Small intestine (tissue), 7 donors: ENCODE measurements around the gene JAG2. TPM values are rescaled to one million over a fixed set of nuclear protein-coding genes. Genes with fewer than 3 reads are reported as not detected.
A peak's percentile ranks its signal among the peaks of the same experiment; 100 is the strongest.

Source experiments
- DNase-seq, 2 donors: peaks; one replicate each; pipeline versions ENCODE4 v3.0.0 to v3.0.0-alpha.2; 2013
- FAIRE-seq: peaks from 2 replicates; lab custom pipeline; 2012; peaks lifted over from hg19 to GRCh38; lab: Jason Lieb, UNC
- H3K27ac ChIP-seq, 3 donors: one replicate each; pipeline ENCODE4 v1.5.1; 2013; ENCODE audit warnings: low read length in 2 of 3, mild to moderate bottlenecking in 2 of 3, control low read depth in 1 of 3, inconsistent platforms in 1 of 3, low read depth in 1 of 3, moderate library complexity in 1 of 3
- H3K27me3 ChIP-seq, 3 donors: one replicate each; pipeline ENCODE4 v1.6.1; 2013; ENCODE audit warnings: low read length in 3 of 3, inconsistent platforms in 1 of 3; ENCODE audit not compliant: control insufficient read depth in 3 of 3, insufficient read depth in 3 of 3
- H3K36me3 ChIP-seq, 3 donors: one replicate each; pipeline ENCODE4 v1.6.1; 2013; ENCODE audit warnings: low read length in 3 of 3, inconsistent platforms in 1 of 3, low read depth in 1 of 3, mild to moderate bottlenecking in 1 of 3, moderate library complexity in 1 of 3; ENCODE audit not compliant: control insufficient read depth in 3 of 3, insufficient read depth in 2 of 3
- H3K4me1 ChIP-seq, 3 donors: one replicate each; pipeline ENCODE4 v1.6.1; 2013; ENCODE audit warnings: low read length in 2 of 3, inconsistent platforms in 1 of 3, low read depth in 1 of 3, mild to moderate bottlenecking in 1 of 3, moderate library complexity in 1 of 3; ENCODE audit not compliant: control insufficient read depth in 3 of 3, insufficient read depth in 2 of 3
- H3K4me3 ChIP-seq, 3 donors: one replicate each; pipeline ENCODE4 v1.5.1; 2013; ENCODE audit warnings: low read length in 3 of 3, control low read depth in 1 of 3, inconsistent platforms in 1 of 3, low read depth in 1 of 3, mild to moderate bottlenecking in 1 of 3, moderate library complexity in 1 of 3
- H3K9me3 ChIP-seq, 2 donors: one replicate each; pipeline ENCODE4 v1.6.1; 2013; ENCODE audit warnings: low read depth in 1 of 2, low read length in 1 of 2; ENCODE audit not compliant: control insufficient read depth in 2 of 2, insufficient read depth in 1 of 2
- WGBS, 3 donors: extraction: QIAGEN DNeasy Blood & Tissue Kit; methylation state at CpG; one replicate each; pipeline ENCODE4 v1.1.7; 2013; 5-methylcytosine and 5-hydroxymethylcytosine counted together
- polyA plus RNA-seq, 4 donors: library from polyadenylated mRNA; stranded (reverse) in 3 of 4; unstranded in 1 of 4; fragments of 200-250 nt in 3 of 4; fragments of 120-200 nt in 1 of 4; gene quantifications; one replicate each; pipeline versions ENCODE4 v1.2.1 to v1.2.3, GENCODE V29; 2013
- donor health status: healthy with polysubstance abuse.
- donor health status: control.
- donor health status: control.
- donor health status: Bipolar disorder and iron deficiency.
- donor health status: healthy.

The JAG2 gene
- polyA plus RNA-seq, 4 donors: 2.0 to 15.1 (median 4.8) TPM

DNA sequence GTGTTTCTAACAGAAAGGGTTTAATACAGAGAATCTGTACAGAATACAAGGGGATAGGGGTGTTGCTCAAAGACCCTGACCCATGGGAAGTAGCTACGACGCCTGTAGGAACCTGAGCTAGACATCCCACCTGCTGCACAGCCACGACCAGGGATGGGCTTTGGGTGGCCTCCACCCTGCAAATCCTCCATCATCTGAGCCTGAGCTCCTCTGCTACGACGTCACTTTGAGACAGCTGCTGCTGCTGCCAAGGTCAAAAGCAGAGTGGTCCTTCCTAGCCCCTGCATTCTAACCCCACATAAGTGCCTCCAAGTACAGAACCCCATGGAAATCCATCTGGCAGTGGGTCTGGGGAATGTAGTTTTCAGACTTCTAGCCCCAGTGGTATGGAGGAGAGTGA, 43.8 kb downstream of the JAG2 start:
- Histone ChIP-seq H3K27ac (peak overlapping the region in 2 of 3 donors; percentile 25 to 47), H3K27me3 (peaks cover 0 to 2% (median 0%) of the 10 kb centered on the region in 3 donors)
- DNase-seq: no peak

GRCh38 chr14:105123981-105124765, 44.4 kb downstream of the JAG2 start:
- peak overlapping the region in 2 of 3 donors; percentile 25 to 47 for H3K27ac ChIP-seq
- peaks cover 2 to 21% of the 10 kb centered on the region in 2 donors for H3K9me3 ChIP-seq
- no peak for FAIRE-seq
- DNase-seq: peak; percentile 82 to 92
- WGBS, 3 donors: 12 to 36% (median 25%) methylated on average over 17 of the region's 17 CpGs
- H3K36me3 ChIP-seq: no peaks in the 10 kb centered on the region
- H3K4me1 ChIP-seq: peaks cover 0 to 13% (median 6%) of the 10 kb centered on the region in 3 donors
- peaks cover 0 to 2% (median 0%) of the 10 kb centered on the region in 3 donors for H3K27me3 ChIP-seq
- H3K4me3 ChIP-seq: no peak overlapping the region

More for the DNA sequence above, 43.8 kb downstream of the JAG2 start:
- peaks cover 0 to 13% (median 6%) of the 10 kb centered on the region in 3 donors for H3K4me1 ChIP-seq
- no peaks in the 10 kb centered on the region for H3K36me3 ChIP-seq
- no peak overlapping the region for H3K4me3 ChIP-seq
- 14 to 39% (median 20%) methylated on average over 5 of the region's 5 CpGs for WGBS, 3 donors
- peaks cover 2 to 21% of the 10 kb centered on the region in 2 donors for H3K9me3 ChIP-seq
- no peak for FAIRE-seq

DNA sequence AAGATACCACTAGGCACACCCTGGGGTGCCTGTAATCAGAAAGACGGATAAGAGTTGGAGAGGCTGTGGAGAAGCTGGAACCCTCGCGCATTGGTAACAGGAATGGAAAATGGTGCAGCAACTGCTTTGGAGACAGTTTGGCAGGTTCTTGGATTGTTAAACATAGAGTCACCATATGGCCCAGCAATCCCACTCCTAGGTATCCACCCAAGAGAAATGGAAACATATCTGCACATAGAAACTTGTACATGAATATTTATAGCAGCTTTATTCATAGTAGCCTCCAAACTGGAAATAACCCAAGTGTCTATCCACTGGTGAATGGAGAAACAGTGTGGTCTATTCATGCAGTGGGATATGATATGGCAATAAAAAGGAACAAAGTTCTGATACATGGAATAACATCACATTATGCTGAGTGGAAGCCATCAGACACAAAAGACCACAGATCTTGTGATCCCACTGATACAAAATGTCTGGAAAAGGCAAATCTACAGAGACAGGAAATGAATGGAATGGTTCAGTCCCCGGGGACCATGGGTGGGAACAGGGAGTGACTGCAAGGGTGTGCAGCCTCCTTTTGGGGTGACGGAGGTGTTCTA, 45.4 kb downstream of the JAG2 start:
- peak in 1 of 2 donors; percentile 32 for DNase-seq
- H3K4me3 ChIP-seq: no peak overlapping the region
- 26 to 69% (median 39%) methylated on average over 5 of the region's 5 CpGs for WGBS, 3 donors

DNA sequence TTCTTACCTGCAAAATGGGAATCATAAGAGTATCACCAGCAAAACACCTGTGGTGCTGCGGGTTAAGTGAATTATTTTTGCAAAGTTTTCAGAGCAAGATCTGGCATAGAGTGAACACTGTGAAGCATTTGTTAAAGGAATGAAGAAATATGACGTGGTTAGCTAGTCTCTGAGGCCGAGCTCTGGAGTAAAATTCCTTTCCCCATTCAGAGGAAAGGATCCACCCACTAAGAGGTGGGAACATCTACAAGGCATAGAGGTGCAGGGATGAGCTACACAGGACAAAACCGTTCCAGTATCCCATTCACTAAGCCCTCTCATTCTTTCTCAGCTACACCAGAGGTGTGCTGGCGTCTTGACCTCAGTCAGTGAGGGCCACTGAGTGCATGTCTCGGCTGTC, 48.5 kb downstream of the JAG2 start:
- FAIRE-seq (no peak), DNase-seq (no peak)
- Histone ChIP-seq H3K4me1 (peaks cover 0 to 3% (median 2%) of the 10 kb centered on the region in 3 donors), H3K27ac (no peak overlapping the region), H3K27me3 (peaks cover 0 to 4% (median 0%) of the 10 kb centered on the region in 3 donors), H3K36me3 (no peaks in the 10 kb centered on the region), H3K9me3 (peaks cover 2 to 21% of the 10 kb centered on the region in 2 donors), H3K4me3 (no peak overlapping the region)
- 73 to 89% (median 89%) methylated on average over 6 of the region's 6 CpGs for WGBS, 3 donors

More for the DNA sequence above, 45.4 kb downstream of the JAG2 start:
- Histone ChIP-seq H3K9me3 (peaks cover 2 to 21% of the 10 kb centered on the region in 2 donors), H3K36me3 (no peaks in the 10 kb centered on the region), H3K27me3 (peaks cover 0 to 2% (median 0%) of the 10 kb centered on the region in 3 donors), H3K4me1 (peaks cover 0 to 13% (median 6%) of the 10 kb centered on the region in 3 donors), H3K27ac (no peak overlapping the region)
- FAIRE-seq: no peak

DNA sequence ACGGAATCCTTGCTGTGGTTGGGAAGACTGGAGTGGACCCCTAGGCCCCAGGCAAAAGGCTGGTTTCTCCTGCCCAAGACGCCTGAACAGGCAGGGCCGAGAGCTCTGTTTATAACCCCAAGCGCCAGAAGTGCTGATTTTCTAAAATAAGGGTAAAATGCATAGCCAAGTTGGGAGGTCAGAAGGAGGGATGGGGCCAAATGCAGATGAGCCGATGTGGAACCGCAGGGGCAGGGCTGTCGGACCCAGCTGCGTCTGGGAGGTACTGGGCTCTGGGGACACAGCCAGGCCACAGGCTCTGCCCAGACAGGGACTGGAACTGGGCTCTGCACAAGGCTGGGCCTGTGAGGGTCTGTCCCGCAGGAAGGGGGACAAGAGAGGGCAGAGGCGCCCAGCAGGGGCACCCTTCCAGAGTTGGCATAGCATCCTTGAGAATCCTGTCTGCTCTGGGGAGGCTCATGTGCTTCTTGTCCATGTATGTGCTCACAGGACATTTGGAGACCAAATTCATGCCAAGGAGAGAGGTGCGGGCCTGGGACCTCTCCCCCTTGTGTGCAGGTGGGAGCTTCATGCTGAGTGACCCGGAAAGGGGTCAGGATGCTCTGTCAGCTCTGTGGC, 49.1 kb downstream of the JAG2 start:
- peaks cover 2 to 21% of the 10 kb centered on the region in 2 donors for H3K9me3 ChIP-seq
- H3K27me3 ChIP-seq: peaks cover 0 to 4% (median 0%) of the 10 kb centered on the region in 3 donors
- H3K36me3 ChIP-seq: no peaks in the 10 kb centered on the region
- H3K4me1 ChIP-seq: peaks cover 0 to 2% (median 0%) of the 10 kb centered on the region in 3 donors
- no peak for DNase-seq
- no peak overlapping the region for H3K4me3 ChIP-seq
- H3K27ac ChIP-seq: no peak overlapping the region
- WGBS, 3 donors: 80 to 85% (median 82%) methylated on average over 12 of the region's 12 CpGs
- FAIRE-seq: no peak

- peaks cover 0 to 2% (median 0%) of the 10 kb centered on the region in 3 donors for H3K4me1 ChIP-seq
- no peak for FAIRE-seq
- peaks cover 0 to 4% (median 0%) of the 10 kb centered on the region in 3 donors for H3K27me3 ChIP-seq
- DNase-seq: peak in 1 of 2 donors; percentile 41
- no peaks in the 10 kb centered on the region for H3K36me3 ChIP-seq
- H3K4me3 ChIP-seq: no peak overlapping the region
- H3K9me3 ChIP-seq: peaks cover 2 to 21% of the 10 kb centered on the region in 2 donors
- 29 to 45% (median 37%) methylated on average over 11 of the region's 11 CpGs for WGBS, 3 donors
- H3K27ac ChIP-seq: no peak overlapping the region
Observed at GRCh38 chr14:105118646-105119407, 49.7 kb downstream of the JAG2 start.

DNA sequence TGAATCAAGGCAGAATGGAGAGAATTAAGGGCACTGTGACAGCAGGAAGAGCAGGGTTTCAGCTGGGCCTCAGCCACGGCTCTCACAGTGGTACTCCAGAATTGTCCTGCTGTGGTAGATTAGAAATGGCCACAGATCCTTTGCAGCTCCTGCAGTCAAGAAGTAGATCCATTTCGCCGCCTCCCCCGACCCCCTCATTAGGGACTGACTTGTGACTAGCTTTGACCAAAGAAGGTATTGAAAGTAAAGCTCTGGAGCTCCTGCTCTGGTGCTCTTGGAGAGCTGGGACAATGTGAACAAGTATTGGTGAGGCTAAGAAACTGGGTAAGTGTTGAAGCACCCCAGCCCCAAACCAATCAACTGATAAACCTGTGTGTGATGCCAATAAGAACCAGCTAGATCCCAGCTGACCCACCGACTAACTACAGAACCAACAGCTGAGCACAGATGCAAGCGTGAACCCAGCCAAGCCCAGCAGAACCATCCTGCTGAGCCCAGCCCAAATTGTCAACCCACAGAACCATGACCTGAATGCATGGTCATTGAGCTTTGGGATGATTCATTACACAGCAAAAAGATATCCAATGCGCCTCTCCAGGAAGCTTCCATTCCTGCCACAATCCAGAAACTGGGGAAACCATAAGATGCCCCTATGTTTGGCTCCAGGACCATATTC, 50.7 kb downstream of the JAG2 start:
- Histone ChIP-seq H3K4me3 (no peak overlapping the region), H3K27me3 (peaks cover 0 to 4% (median 0%) of the 10 kb centered on the region in 3 donors), H3K36me3 (no peaks in the 10 kb centered on the region), H3K27ac (no peak overlapping the region), H3K4me1 (no peaks in the 10 kb centered on the region), H3K9me3 (peaks cover 2 to 19% of the 10 kb centered on the region in 2 donors)
- WGBS, 3 donors: 89 to 95% (median 94%) methylated on average over 7 of the region's 7 CpGs
- DNase-seq: no peak
- no peak for FAIRE-seq
